ENCODE measurements around the gene GMDS. TPM values are rescaled to one million over a fixed set of nuclear protein-coding genes. Genes with fewer than 3 reads are reported as not detected.

The GMDS gene
- total and polyA plus RNA-seq, 2 donors (not counting 3 experiments of a cell fraction or from before 2014, with no cell fraction given): 9.8 to 23.5 TPM

DNA sequence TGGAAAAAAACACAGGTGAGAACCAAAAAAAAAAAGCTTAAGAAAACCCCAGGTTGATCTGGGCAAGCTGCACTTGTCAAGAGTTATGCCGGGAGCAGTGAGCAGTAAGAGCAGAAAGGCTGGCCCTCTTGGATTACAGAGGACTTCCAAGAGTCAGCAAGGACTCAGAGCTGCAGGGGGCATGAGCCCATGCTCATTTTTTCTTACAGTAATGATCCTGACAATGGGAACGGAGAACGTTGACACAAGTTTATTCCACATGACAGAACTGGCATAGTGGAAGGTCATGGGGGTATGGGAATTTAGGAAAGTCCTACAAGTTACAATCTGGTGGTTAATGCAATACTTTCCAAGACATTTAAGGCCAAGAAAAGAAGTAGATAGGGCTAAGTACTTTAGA, 256.6 kb downstream of the GMDS start:
- Histone ChIP-seq H3K4me3 (replicated peaks in 1 of 3; ENCODE audit: insufficient read depth in 1 of 3, low read depth in 1 of 3, low read length in 3 of 3) (no peak overlapping the region), H3K79me2 (ENCODE audit: control insufficient read depth, insufficient read depth, low read length) (no peaks in the 10 kb centered on the region), H3K27me3 (ENCODE audit: control insufficient read depth in 2 of 2, insufficient read depth in 2 of 2, low read length in 2 of 2) (no peaks in the 10 kb centered on the region), H3K9me3 (replicated peaks; ENCODE audit: control insufficient read depth, insufficient read depth, low read length) (no peaks in the 10 kb centered on the region), H2AFZ (ENCODE audit: low read depth, low read length) (no peak overlapping the region), H3K4me1 (ENCODE audit: control insufficient read depth, extremely low read depth, insufficient read depth, low read length) (no peaks in the 10 kb centered on the region), H4K20me1 (replicated peaks; ENCODE audit: control insufficient read depth, extremely low read depth, insufficient read depth, low read length) (no peaks in the 10 kb centered on the region), H3K4me2 (ENCODE audit: insufficient read depth, low read length) (no peak overlapping the region), H3K36me3 (ENCODE audit: control insufficient read depth in 2 of 2, extremely low read depth in 1 of 2, insufficient read depth in 2 of 2, low read length in 2 of 2) (no peaks in the 10 kb centered on the region), H3K9ac (replicated peaks; ENCODE audit: extremely low read depth, insufficient read depth, low read length) (no peak overlapping the region), H3K27ac (ENCODE audit: insufficient read depth, low read depth, low read length) (no peak overlapping the region), H3K9me1 (replicated peaks; ENCODE audit: control insufficient read depth, extremely low read depth, insufficient read depth, low read length) (no peaks in the 10 kb centered on the region)
- ChIA-PET POLR2A (no interaction called here), CTCF (interaction anchor here (1.5 kb wide), 2 partner anchors 9 to 302 kb away, joined by 4 to 6 read pairs; no protein-coding TSS in a partner anchor)
- dilution Hi-C loops (cut with MboI; ENCODE audit: extremely low pct_ligation_motif_present, low sequenced_read_pairs): no loop called here
- BruUV-seq (replicated peaks): no TSS peak
- intact Hi-C loops (cut with micrococcal nuclease): no loop called here
- FAIRE-seq: no peak
- DNase-seq (ENCODE audit: low read depth, low spot score): no peak
- TF ChIP-seq MYC (IDR thresholded peaks at IDR 0.05; ENCODE audit: low read depth, low read length): no peak
- TF ChIP-seq POLR2AphosphoS5 (IDR thresholded peaks at IDR 0.05; ENCODE audit: insufficient read depth, low read depth, low read length): no peak
- TF ChIP-seq, protein P1, sequence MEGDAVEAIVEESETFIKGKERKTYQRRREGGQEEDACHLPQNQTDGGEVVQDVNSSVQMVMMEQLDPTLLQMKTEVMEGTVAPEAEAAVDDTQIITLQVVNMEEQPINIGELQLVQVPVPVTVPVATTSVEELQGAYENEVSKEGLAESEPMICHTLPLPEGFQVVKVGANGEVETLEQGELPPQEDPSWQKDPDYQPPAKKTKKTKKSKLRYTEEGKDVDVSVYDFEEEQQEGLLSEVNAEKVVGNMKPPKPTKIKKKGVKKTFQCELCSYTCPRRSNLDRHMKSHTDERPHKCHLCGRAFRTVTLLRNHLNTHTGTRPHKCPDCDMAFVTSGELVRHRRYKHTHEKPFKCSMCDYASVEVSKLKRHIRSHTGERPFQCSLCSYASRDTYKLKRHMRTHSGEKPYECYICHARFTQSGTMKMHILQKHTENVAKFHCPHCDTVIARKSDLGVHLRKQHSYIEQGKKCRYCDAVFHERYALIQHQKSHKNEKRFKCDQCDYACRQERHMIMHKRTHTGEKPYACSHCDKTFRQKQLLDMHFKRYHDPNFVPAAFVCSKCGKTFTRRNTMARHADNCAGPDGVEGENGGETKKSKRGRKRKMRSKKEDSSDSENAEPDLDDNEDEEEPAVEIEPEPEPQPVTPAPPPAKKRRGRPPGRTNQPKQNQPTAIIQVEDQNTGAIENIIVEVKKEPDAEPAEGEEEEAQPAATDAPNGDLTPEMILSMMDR (IDR thresholded peaks at IDR 0.05; ENCODE audit: extremely low read depth in 1 of 2, insufficient read depth in 1 of 2, low read depth in 1 of 2, low read length in 2 of 2): no peak
- TF ChIP-seq, protein P2, sequence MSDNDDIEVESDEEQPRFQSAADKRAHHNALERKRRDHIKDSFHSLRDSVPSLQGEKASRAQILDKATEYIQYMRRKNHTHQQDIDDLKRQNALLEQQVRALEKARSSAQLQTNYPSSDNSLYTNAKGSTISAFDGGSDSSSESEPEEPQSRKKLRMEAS (IDR thresholded peaks at IDR 0.05; ENCODE audit: insufficient read depth, insufficient read length): no peak
- TF ChIP-seq JUN (IDR thresholded peaks at IDR 0.05; ENCODE audit: borderline replicate concordance, insufficient read depth, insufficient read length, low read depth): no peak
- TF ChIP-seq FOS (IDR thresholded peaks at IDR 0.05; ENCODE audit: borderline replicate concordance, insufficient read depth, low read length): no peak
- TF ChIP-seq POLR2A (IDR thresholded peaks at IDR 0.05; ENCODE audit: low read depth, low read length): no peak
- TF ChIP-seq GATA2 (IDR thresholded peaks at IDR 0.05; ENCODE audit: insufficient read depth, insufficient read length, low read depth, low read length): no peak
- no peak for TF ChIP-seq EZH2 (IDR thresholded peaks at IDR 0.05; ENCODE audit: borderline replicate concordance, low read depth, low read length, severe bottlenecking)

All from endothelial cell of umbilical vein (primary cell).